OCI-LY3 (cell line): ENCODE measurements around the gene NCDN.

Experiments used
- H2AFZ ChIP-seq: fragments of 200-600, 300-600 bp; shearing (Covaris generic); 2 replicates; pipeline ENCODE4 v1.6.0; 2014; ENCODE audit warnings: antibody characterized with exemption, low read depth, low read length
- H3K27ac ChIP-seq: fragments of 200-600, 300-600 bp; sonication (generic); 2 replicates; pipeline ENCODE4 v1.5.1; 2014; ENCODE audit warnings: mild to moderate bottlenecking, low read length, moderate library complexity, mixed read lengths
- H3K27me3 ChIP-seq: fragments of 200-600, 300-600 bp; sonication (generic); 2 replicates; pipeline ENCODE4 v1.6.1; 2014; ENCODE audit warnings: low read depth, low read length, mixed read lengths
- H3K36me3 ChIP-seq: fragments of 200-600, 300-600 bp; sonication (generic); replicated peaks from 2 replicates; pipeline ENCODE3; 2014; ENCODE audit warnings: low read depth, low read length, mixed read lengths
- H3K4me1 ChIP-seq: fragments of 300-600, 200-600 bp; sonication (generic); 2 replicates; pipeline ENCODE4 v1.6.1; 2014; ENCODE audit warnings: low read length, mixed read lengths
- H3K4me2 ChIP-seq: fragments of 200-600, 300-600 bp; sonication (generic); 2 replicates; pipeline ENCODE4 v1.6.1; 2014; ENCODE audit warnings: low read length, mixed read lengths
- H3K4me3 ChIP-seq: fragments of 300-600, 200-600 bp; sonication (generic); 2 replicates; pipeline ENCODE4 v1.5.1; 2014; ENCODE audit warnings: antibody characterized with exemption, mild to moderate bottlenecking, low read length, moderate library complexity
- H3K79me2 ChIP-seq: fragments of 300-600, 200-600 bp; shearing (Covaris generic); 2 replicates; pipeline ENCODE4 v1.6.1; 2014; ENCODE audit warnings: mild to moderate bottlenecking, low read length, mixed read lengths
- H3K9ac ChIP-seq: fragments of 300-600, 200-600 bp; shearing (Covaris generic); 2 replicates; pipeline ENCODE4 v1.6.0; 2014; ENCODE audit warnings: mild to moderate bottlenecking, low read length, moderate library complexity
- H3K9me3 ChIP-seq: fragments of 200-600, 300-600 bp; shearing (Covaris generic); 2 replicates; pipeline ENCODE4 v1.6.1; 2014; ENCODE audit warnings: low read length, mixed read lengths; ENCODE audit not compliant: insufficient read depth
- H4K20me1 ChIP-seq: fragments of 200-600, 300-600 bp; sonication (generic); 2 replicates; pipeline ENCODE4 v1.6.1; 2016; ENCODE audit warnings: low read length, mixed read lengths; ENCODE audit not compliant: insufficient read depth
- EZH2phosphoT487 ChIP-seq: fragments of 200-600 bp; shearing (Covaris generic); IDR thresholded peaks from 2 replicates; pipeline ENCODE4 v1.6.1; 2018; ENCODE audit warnings: antibody characterized with exemption, mixed run types, low read depth
- TF ChIP-seq, protein P1 (sequence below): fragments of 200-600, 300-600 bp; sonication (generic); IDR thresholded peaks from 2 replicates; pipeline ENCODE4 v1.5.1; 2014; ENCODE audit warnings: antibody characterized with exemption, low read length, low read depth

The NCDN gene

DNA sequence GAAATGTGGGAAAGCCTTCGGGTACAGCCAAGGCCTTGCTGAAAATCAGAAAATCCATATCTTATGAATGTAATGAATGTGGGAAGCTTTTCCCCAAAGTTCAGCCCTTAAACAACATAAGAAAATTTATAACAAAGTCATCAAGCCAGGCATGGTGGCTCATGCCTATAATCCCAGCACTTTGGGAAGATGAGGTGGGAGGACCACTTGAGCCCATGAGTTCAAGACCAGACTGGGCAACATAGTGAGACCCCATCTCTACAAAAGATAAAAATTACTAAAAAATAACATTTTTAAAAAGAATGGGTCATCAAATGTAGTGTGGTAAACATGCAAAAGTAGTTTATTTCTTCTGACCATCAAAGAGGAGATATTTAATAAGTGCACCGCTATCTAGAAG is 46.3 kb upstream of the NCDN start:
- H3K9me3 ChIP-seq: no peaks in the 10 kb centered on the region
- H3K36me3 ChIP-seq: peaks cover 3% of the 10 kb centered on the region
- H3K27me3 ChIP-seq: no peaks in the 10 kb centered on the region
- peaks cover 3% of the 10 kb centered on the region; the same call in 1 of the 2 replicates for H4K20me1 ChIP-seq
- no peak overlapping the region for H3K4me2 ChIP-seq
- no peak overlapping the region for H2AFZ ChIP-seq
- H3K79me2 ChIP-seq: 0 out of 2 replicates have a peak, but pooled peaks cover 2% of the 10 kb centered on the region
- peaks cover 23% of the 10 kb centered on the region for H3K4me1 ChIP-seq
- H3K4me3 ChIP-seq: no peak overlapping the region
- no peak for TF ChIP-seq EZH2phosphoT487
- TF ChIP-seq, protein P1, sequence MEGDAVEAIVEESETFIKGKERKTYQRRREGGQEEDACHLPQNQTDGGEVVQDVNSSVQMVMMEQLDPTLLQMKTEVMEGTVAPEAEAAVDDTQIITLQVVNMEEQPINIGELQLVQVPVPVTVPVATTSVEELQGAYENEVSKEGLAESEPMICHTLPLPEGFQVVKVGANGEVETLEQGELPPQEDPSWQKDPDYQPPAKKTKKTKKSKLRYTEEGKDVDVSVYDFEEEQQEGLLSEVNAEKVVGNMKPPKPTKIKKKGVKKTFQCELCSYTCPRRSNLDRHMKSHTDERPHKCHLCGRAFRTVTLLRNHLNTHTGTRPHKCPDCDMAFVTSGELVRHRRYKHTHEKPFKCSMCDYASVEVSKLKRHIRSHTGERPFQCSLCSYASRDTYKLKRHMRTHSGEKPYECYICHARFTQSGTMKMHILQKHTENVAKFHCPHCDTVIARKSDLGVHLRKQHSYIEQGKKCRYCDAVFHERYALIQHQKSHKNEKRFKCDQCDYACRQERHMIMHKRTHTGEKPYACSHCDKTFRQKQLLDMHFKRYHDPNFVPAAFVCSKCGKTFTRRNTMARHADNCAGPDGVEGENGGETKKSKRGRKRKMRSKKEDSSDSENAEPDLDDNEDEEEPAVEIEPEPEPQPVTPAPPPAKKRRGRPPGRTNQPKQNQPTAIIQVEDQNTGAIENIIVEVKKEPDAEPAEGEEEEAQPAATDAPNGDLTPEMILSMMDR: no peak
- H3K27ac ChIP-seq: no peak overlapping the region
- no peak overlapping the region for H3K9ac ChIP-seq

- Histone ChIP-seq H3K9me3 (no peaks in the 10 kb centered on the region), H3K36me3 (no peaks in the 10 kb centered on the region), H3K27me3 (no peaks in the 10 kb centered on the region), H3K4me1 (no peaks in the 10 kb centered on the region), H3K27ac (no peak overlapping the region), H3K4me3 (no peak overlapping the region), H3K4me2 (no peak overlapping the region), H4K20me1 (no peaks in the 10 kb centered on the region), H3K79me2 (no peaks in the 10 kb centered on the region), H2AFZ (no peak overlapping the region), H3K9ac (no peak overlapping the region)
- no peak for TF ChIP-seq EZH2phosphoT487
- TF ChIP-seq, protein P1: no peak
Observed at GRCh38 chr1:35518183-35518582, 39.4 kb upstream of the NCDN start.

- Histone ChIP-seq H3K4me3 (no peak overlapping the region), H3K79me2 (no peaks in the 10 kb centered on the region), H3K4me2 (no peak overlapping the region), H3K9ac (no peak overlapping the region), H3K36me3 (no peaks in the 10 kb centered on the region), H3K4me1 (no peaks in the 10 kb centered on the region), H3K9me3 (no peaks in the 10 kb centered on the region), H3K27me3 (no peaks in the 10 kb centered on the region), H3K27ac (no peak overlapping the region), H2AFZ (no peak overlapping the region), H4K20me1 (no peaks in the 10 kb centered on the region)
- TF ChIP-seq, protein P1: no peak
- no peak for TF ChIP-seq EZH2phosphoT487
Observed at GRCh38 chr1:35519432-35519831, 38.2 kb upstream of the NCDN start.

GRCh38 chr1:35524106-35524505 is 33.5 kb upstream of the NCDN start:
- Histone ChIP-seq H3K9me3 (no peaks in the 10 kb centered on the region), H3K36me3 (peaks cover under 1% of the 10 kb centered on the region), H4K20me1 (no peaks in the 10 kb centered on the region), H2AFZ (no peak overlapping the region), H3K79me2 (no peaks in the 10 kb centered on the region), H3K4me1 (no peaks in the 10 kb centered on the region), H3K27me3 (no peaks in the 10 kb centered on the region), H3K4me2 (no peak overlapping the region), H3K27ac (no peak overlapping the region), H3K4me3 (no peak overlapping the region), H3K9ac (no peak overlapping the region)
- TF ChIP-seq, protein P1: no peak
- no peak for TF ChIP-seq EZH2phosphoT487
